Measurements from ENCODE around the gene PALMD.

DNA sequence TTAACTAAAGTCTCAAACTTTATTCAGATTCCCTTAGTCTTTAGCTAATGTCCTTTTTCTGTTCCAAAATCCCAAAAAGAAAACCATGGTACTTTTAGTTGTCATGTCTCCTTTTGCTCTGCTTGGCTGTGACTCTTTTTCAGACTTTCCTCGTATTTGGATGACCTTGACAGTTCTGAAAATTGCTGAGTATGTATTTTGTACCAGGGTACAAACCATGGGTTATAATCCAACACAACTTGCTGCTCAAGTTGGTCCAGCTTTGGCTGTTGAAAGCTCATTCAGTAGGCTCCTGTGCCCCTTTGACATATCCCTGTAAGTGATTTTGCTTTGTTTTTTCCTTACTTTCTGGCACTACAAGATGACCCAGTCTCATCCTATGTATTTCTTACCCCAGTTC lies 51.7 kb downstream of the PALMD start:
- no peak for TF ChIP-seq CTCF (IDR thresholded peaks at IDR 0.05; ENCODE audit: low read length)
- no peak for TF ChIP-seq EZH2 (optimal IDR thresholded peaks at IDR 0.05; ENCODE audit: low read depth, low read length)
- TF ChIP-seq EZH2phosphoT487 (IDR thresholded peaks at IDR 0.05; ENCODE audit: low read length), result no peak
